ENCODE results near the gene GART.

DNA sequence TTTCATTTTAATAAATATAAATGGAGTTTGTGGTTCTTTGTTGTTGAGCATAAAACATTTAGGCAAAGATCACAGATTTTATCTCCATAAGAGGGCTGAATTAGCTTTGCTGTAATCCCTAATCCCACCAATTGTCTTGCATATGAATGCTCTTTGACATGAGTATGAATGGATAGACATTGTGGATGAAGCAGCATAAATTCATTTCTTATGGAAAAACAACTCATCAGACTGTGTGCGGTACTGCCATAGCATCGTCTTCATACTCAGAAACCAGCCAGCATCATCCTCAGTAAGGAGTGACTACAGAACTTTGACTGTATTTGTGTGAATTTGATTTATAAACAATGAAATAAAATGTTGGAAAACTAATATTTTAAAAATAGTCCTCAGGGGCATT is 20.5 kb upstream of the GART start:
- TF ChIP-seq EZH2phosphoT487 (IDR thresholded peaks at IDR 0.05; ENCODE audit: borderline replicate concordance, low read depth, low read length), result no peak
- TF ChIP-seq, protein P1, sequence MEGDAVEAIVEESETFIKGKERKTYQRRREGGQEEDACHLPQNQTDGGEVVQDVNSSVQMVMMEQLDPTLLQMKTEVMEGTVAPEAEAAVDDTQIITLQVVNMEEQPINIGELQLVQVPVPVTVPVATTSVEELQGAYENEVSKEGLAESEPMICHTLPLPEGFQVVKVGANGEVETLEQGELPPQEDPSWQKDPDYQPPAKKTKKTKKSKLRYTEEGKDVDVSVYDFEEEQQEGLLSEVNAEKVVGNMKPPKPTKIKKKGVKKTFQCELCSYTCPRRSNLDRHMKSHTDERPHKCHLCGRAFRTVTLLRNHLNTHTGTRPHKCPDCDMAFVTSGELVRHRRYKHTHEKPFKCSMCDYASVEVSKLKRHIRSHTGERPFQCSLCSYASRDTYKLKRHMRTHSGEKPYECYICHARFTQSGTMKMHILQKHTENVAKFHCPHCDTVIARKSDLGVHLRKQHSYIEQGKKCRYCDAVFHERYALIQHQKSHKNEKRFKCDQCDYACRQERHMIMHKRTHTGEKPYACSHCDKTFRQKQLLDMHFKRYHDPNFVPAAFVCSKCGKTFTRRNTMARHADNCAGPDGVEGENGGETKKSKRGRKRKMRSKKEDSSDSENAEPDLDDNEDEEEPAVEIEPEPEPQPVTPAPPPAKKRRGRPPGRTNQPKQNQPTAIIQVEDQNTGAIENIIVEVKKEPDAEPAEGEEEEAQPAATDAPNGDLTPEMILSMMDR (conservative IDR thresholded peaks at IDR 0.05; ENCODE audit: low read length), result no peak

Measured in OCI-LY7 (cell line).